HG02852 (cell line): ENCODE data around the gene KRTAP12-1.
"Not testable (repeated sequence)": the region's sequence is repeated elsewhere in the genome, so short reads cannot be mapped to it uniquely, and the experiment has no call there.

Experiments
- ATAC-seq: cut with Tn5 transposase; IDR thresholded peaks from one replicate; pipeline ENCODE4 v1.9.1; 2021; ENCODE audit warnings: mild to moderate bottlenecking, moderate library complexity; ENCODE audit not compliant: unreplicated experiment

Gene KRTAP12-1

DNA sequence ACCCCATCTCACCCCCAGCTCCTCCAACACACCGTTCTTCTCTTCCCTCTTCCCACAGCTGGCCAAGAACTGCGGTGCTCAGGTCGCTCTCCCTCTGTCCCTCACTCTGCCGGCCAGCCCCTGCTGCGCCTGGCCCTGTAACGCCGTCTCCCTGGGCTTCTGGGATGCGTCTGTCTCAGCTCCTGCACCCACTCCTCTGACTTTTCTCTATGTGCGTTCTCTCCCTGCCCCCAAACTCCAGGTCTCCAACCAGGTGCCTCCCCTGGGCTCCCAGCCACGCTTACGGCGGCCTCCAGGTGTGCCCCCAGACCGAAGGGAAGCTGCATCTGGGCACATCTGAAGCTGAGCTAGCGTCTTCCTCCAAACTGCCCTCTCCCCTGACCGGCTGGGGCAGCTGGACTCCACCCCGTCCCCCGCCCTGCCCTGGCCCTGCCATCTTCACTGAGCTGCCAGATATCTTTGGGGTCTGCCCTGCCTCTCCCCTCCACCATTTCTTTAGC is 17.6 kb upstream of the KRTAP12-1 start:
- ATAC-seq = no peak

DNA sequence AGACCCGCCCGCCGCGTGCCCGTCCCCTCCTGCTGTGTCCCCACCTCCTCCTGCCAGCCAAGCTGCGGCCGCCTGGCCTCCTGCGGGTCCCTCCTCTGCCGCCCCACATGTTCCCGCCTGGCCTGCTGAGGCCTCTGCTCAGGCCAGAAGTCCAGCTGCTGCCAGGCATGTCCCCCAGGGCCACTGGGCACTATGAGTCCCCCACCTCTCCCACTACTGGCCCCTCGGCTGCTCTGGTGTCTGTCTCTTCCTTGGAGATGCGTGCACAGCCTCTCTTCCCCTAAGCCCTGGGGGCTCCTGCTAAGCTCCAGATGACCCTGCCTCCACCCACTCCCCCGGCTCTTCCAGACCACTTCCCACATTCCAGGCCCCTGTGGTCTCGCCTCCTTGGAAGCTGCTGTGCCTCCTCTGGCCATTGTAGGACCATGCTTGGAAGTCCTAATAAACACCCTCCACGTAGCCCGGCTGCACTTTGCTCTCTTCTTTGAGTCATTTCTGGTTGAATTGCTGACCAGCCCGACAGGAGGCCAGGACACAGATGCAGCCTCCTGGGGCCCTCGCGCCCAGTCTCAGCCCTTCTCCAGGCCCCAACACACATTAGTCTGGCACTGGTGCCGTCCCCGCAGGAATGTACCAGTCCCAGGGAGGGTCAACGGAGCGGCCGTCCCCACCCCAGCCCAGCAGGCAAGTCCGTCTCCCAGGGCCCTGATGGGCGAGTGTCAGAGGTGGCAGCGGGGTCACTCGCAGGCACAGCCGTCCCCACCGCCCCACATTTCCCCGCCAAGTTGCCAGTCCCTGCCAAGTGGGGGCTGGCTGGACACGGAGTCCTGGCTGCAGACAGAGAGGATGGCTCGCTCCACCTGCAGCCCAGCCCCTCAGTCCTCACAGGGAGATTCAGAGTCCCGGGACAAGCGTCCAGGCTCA is 16.1 kb upstream of the KRTAP12-1 start:
- no peak for ATAC-seq

DNA sequence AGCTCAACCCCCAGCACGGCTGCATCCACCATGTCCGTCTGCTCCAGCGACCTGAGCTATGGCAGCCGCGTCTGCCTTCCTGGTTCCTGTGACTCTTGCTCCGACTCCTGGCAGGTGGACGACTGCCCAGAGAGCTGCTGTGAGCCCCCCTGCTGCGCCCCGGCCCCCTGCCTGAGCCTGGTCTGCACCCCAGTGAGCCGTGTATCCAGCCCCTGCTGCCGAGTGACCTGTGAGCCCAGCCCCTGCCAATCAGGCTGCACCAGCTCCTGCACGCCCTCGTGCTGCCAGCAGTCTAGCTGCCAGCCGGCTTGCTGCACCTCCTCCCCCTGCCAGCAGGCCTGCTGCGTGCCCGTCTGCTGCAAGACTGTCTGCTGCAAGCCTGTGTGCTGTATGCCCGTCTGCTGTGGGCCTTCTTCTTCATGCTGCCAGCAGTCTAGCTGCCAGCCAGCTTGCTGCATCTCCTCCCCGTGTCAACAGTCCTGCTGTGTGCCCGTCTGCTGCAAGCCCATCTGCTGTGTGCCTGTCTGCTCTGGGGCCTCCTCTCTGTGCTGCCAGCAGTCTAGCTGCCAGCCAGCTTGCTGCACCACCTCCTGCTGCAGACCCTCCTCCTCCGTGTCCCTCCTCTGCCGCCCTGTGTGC is 15.3 kb upstream of the KRTAP12-1 start, which contains the start of gene KRTAP10-12:
Gene KRTAP10-12, plus strand, starts transcription at position 1 of the 639 bp plus-strand sequence. Its CDS starts 30 bp downstream, at position 31.
- ATAC-seq = not testable (repeated sequence)

GRCh38 chr21:44696572-44696971 is 14.6 kb upstream of the KRTAP12-1 start:
- no peak for ATAC-seq

GRCh38 chr21:44695641-44696040 is 13.7 kb upstream of the KRTAP12-1 start:
- no peak for ATAC-seq

DNA sequence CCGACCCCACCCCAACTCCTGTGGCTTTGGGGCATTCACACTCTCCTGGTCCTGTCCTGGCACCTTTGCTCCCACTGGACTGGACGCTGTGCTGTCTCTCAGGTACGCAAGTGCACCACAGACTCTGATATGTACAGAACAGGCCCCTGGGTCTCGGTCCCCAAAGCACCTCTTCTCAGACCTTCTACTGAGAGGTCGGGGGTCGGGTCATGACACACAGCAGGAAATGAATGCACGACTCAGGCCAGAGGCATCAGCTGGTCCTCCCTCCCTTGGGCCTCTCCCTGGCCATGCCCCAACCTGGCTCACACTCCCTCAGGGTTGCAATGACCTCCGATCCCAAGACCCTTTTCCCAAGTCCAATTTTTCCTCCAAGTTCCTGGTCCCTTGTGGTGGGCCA is 13.2 kb upstream of the KRTAP12-1 start:
- ATAC-seq = no peak

DNA sequence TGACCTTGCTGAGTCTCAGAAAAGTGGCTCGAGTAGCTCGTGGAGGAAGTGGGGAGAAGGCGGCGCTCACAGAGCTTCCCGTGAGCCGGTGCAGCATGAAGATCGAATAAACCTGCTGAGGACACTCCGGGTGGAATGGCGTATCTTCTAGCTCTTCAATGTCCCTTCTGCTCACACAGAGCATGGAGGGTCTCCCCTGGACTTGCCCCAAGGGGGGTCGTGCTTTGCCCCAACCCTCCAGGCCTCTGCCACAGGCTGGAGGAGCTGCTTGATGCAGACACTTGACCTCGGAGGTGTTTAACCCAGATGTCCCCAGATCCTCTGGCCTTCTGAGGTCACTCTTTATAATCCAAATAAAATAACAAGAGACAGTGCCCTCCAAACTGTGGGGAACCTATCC is 12.8 kb upstream of the KRTAP12-1 start:
- no peak for ATAC-seq

- ATAC-seq = no peak
These were observed 11.0 kb upstream of the KRTAP12-1 start for GRCh38 chr21:44692798-44693512.

- no peak for ATAC-seq
These were observed 9.7 kb upstream of the KRTAP12-1 start for GRCh38 chr21:44691686-44692085.

GRCh38 chr21:44689740-44690139 is 7.8 kb upstream of the KRTAP12-1 start:
- not testable (repeated sequence) for ATAC-seq

GRCh38 chr21:44687671-44688070 is 5.7 kb upstream of the KRTAP12-1 start:
- no peak for ATAC-seq

GRCh38 chr21:44686843-44687561 is 5.0 kb upstream of the KRTAP12-1 start:
- no peak for ATAC-seq

DNA sequence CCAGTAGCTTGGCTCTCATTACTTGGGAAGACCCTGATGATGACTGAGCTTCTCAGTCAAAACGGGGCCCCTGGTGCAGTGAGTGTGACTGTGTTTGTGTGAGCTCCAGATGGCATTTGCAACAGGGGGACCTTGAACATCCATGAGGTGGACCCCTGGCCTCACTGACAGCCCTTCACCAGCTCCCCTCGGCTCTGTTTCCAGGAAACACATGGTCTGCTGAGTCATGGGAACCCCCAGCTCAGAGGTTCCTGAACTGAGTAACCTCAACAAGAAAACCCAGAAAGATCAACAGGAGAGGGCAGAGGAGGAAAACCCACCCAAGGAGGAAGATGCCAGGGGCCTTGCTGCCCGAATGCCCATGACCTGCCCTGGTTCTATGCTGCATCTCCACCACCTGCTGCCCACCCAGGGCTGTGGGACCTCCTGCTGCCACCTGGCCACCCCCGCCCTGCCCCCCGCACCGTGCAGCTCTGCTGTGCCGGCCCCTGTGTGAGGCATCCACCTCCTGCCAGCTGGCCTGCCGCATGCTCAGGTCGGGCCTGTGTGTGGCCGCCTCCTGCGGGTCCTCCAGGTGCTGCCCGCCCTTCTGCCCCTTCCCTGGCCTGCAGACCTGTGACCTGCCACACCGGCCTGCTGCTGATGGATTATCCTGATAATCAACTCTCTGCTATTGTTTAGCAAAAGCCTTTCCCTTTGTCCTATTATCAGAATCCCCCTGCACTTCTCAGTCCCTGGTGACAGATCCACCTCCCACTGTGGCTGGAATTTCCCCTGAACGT is 4.2 kb upstream of the KRTAP12-1 start:
- ATAC-seq = no peak

DNA sequence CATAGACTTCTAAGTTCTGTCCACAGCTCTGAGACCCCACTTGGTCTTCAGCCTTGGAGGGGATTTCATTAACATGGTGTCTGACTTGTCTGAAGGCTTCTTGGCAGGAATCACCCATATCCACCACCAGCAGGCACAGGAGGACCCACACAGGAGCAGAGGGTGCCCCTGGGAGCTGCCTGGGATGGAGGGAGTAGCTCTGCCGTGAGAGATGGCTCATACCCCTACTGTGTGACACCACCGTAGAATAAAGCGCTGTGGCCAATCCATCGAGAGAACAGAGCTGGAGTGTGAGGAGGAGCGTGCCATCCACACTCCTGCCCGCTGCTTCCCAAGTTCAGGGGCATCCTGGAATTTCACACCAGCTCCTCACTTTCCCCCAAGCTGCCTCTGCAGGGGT is 3.1 kb upstream of the KRTAP12-1 start:
- not testable (repeated sequence) for ATAC-seq

- no peak for ATAC-seq
These were observed 2.5 kb upstream of the KRTAP12-1 start for GRCh38 chr21:44684483-44684882.

- no peak for ATAC-seq
These were observed 2.1 kb upstream of the KRTAP12-1 start for GRCh38 chr21:44684077-44684476.

DNA sequence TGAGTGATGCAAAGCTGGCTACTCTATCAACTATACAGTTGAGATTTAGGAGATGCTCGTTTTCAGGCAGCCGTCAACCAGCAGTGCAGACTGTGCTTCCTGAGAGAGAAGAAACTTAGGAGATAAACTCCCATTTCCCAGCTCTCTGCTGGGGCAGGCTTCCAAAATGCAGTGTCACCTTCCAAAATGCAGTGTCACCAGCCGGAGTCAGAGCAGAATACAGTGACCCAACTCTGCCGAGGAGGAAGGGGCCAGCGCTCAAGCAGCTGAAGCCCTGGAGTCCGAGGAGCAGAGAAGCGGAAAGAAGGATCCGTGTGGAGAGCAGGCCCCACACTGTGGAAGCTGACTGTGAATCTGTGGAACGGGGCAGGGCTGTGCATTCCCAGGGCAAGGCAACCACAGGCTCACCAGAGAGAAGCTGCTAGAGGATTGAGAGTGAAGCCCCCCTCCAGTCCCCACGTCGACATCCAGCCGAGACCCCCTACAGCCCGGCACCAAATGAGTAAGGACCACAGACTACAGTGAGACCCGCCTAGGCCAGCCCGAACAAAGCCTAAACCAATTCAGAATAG is 703 bp upstream of the KRTAP12-1 start:
- ATAC-seq = no peak

DNA sequence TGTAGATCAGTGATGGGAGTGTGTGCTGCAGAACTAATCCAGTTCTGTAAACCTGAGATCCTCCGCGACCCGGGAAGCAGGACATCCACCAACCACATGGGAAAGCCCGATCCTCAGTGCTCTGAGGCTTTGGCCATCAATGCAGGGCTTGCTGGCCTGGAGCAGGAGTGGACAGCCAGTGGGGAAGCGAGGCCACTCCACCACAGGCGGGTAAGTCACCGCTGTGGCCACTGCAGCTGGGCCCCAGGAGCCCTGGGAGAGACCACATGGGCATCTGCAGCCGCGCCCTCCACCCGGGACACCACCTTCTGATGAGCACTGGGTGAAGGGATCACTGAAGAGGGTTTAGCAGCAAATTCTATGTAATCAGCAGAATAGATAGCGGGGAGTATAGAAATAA is 811 bp downstream of the KRTAP12-1 start:
- no peak for ATAC-seq

- no peak for ATAC-seq
These were observed 4.1 kb downstream of the KRTAP12-1 start for GRCh38 chr21:44677881-44678280.
